Esophagus squamous epithelium (tissue), 5 donors: Measurements from ENCODE around the gene VAMP2. TPM values are rescaled to one million over a fixed set of nuclear protein-coding genes. Genes with fewer than 3 reads are reported as not detected.
A peak's percentile ranks its signal among the peaks of the same experiment; 100 is the strongest.

ENCODE experiments used
- DNase-seq: peaks from one replicate; lab custom pipeline; 2025; lab: John Stamatoyannopoulos, UW
- H3K27ac ChIP-seq, 4 donors: fragments of 200-600 bp; sonication (generic); one replicate each; pipeline ENCODE4 v1.5.1; 2016 to 2019; ENCODE audit warnings: mild to moderate bottlenecking in 1 of 4
- H3K27me3 ChIP-seq, 4 donors: fragments of 200-600 bp; sonication (generic); 1 replicate in 3 of 4; 2 replicates in 1 of 4; pipeline versions ENCODE4 v1.5.1 to v1.6.0; 2017 to 2021; ENCODE audit warnings: antibody characterized with exemption in 1 of 4
- H3K36me3 ChIP-seq, 3 donors: fragments of 200-600 bp; sonication (generic); one replicate each; pipeline ENCODE4 v1.5.1; 2016 to 2019
- H3K4me1 ChIP-seq, 3 donors: fragments of 200-600 bp; sonication (generic); one replicate each; pipeline ENCODE4 v1.5.1; 2017 to 2019
- H3K4me3 ChIP-seq, 4 donors: fragments of 200-600 bp; sonication (generic); 1 replicate in 3 of 4; 2 replicates in 1 of 4; pipeline ENCODE4 v1.5.1; 2016 to 2019; ENCODE audit warnings: mild to moderate bottlenecking in 2 of 4, moderate library complexity in 1 of 4
- H3K9me3 ChIP-seq, 3 donors: fragments of 200-600 bp; sonication (generic); one replicate each; pipeline ENCODE4 v1.5.1; 2016 to 2019
- CTCF ChIP-seq, 6 experiments: fragments of 450-650 bp in 4 of 6; fragments of 200-600 bp in 2 of 6; sonication (generic) in 2 of 6; IDR thresholded peaks; one replicate each; pipeline ENCODE4 v1.5.1; 2016 to 2019; ENCODE audit warnings: antibody characterized with exemption in 6 of 6, mild to moderate bottlenecking in 4 of 6, moderate library complexity in 4 of 6
- POLR2A ChIP-seq, 4 donors: fragments of 450-650 bp; IDR thresholded peaks; one replicate each; pipeline ENCODE4 v1.6.1; 2017; ENCODE audit warnings: antibody characterized with exemption in 4 of 4, mild to moderate bottlenecking in 4 of 4, moderate library complexity in 3 of 4
- WGBS, 2 donors: methylation state at CpG; one replicate each; pipeline ENCODE4 v1.1.5; 2018; 5-methylcytosine and 5-hydroxymethylcytosine counted together
- intact Hi-C: fragments of 100-400 bp; cut with DNase I; formaldehyde crosslinking; loops from one replicate; pipeline ENCODE4 v1.15.0; 2022
- total RNA-seq, 4 donors: library from RNA; depleted of rRNA; stranded (reverse); fragments of >200 nt; gene quantifications; one replicate each; pipeline ENCODE4 v1.1.0, GENCODE V29; 2016
- donor health status: DM: yes; HTN: yes; CAD: no.

Gene VAMP2
- total RNA-seq, 4 donors from 2014 or later, result 6.2 to 20.4 (median 12.0) TPM

GRCh38 chr17:8159032-8159400 lies 3.7 kb downstream of the VAMP2 start:
- 56 to 59% methylated on average over 3 of the region's 3 CpGs for WGBS, 2 donors
- Histone ChIP-seq H3K4me1 (peaks cover 33 to 76% (median 43%) of the 10 kb centered on the region in 3 donors), H3K27me3 (no peaks in the 10 kb centered on the region), H3K27ac (peak overlapping the region; percentile 14 to 100 (median 98)), H3K4me3 (no peak overlapping the region), H3K9me3 (no peaks in the 10 kb centered on the region), H3K36me3 (peaks cover 0 to 27% (median 7%) of the 10 kb centered on the region in 3 donors)
- no peak for DNase-seq
- intact Hi-C loops, result no loop called here
- TF ChIP-seq CTCF (IDR thresholded peaks at IDR 0.05) (no peak), POLR2A (IDR thresholded peaks at IDR 0.05) (no peak)

DNA sequence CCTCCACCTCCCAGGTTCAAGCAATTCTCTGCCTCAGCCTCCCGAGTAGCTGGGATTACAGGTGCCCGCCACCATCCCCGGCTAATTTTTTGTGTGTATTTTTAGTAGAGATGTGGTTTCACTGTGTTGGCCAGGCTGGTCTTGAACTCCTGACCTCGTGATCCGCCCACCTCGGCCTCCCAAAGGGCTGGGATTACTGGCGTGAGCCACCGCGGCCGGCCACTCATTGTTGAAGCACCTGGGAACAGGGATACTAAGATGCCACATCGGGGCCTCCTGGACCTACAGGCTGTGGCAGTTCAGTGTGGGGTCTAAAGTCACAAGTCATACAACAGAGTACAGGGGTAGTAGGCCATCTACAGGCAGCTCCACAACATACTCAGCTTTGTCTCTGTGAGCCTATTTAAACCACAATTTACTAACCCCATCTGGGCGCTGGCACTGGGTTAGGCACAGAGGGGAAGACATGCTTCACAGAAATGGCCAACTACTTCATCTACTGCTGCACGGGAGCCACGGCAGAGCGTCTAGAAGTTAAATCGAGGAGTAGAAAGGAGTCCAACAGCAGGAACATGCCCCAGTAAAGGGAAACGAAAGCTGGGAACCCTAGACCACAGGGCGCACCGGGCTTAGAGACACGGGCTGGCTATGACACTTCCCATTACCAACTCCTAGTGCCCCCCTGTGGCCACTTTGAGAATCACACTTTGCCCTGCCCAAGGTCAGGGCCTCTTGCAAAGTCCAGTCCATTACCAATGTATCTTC lies 4.3 kb downstream of the VAMP2 start:
- TF ChIP-seq POLR2A (IDR thresholded peaks at IDR 0.05) (peak in 1 of 4 donors; percentile 27), CTCF (IDR thresholded peaks at IDR 0.05) (peak; percentile 83 to 98 (median 94))
- peaks cover under 1 to 27% (median 7%) of the 10 kb centered on the region in 3 donors for H3K36me3 ChIP-seq
- 2 to 26% methylated on average over 7 to 10 of the region's 20 CpGs for WGBS, 2 donors
- peak; percentile 71 for DNase-seq
- intact Hi-C loops, result no loop called here
- H3K27ac ChIP-seq, result peak overlapping the region; percentile 65 to 100 (median 98)
- H3K27me3 ChIP-seq, result no peaks in the 10 kb centered on the region
- peaks cover 30 to 76% (median 43%) of the 10 kb centered on the region in 3 donors for H3K4me1 ChIP-seq
- no peaks in the 10 kb centered on the region for H3K9me3 ChIP-seq
- peak overlapping the region in 1 of 4 donors; percentile 45 for H3K4me3 ChIP-seq

DNA sequence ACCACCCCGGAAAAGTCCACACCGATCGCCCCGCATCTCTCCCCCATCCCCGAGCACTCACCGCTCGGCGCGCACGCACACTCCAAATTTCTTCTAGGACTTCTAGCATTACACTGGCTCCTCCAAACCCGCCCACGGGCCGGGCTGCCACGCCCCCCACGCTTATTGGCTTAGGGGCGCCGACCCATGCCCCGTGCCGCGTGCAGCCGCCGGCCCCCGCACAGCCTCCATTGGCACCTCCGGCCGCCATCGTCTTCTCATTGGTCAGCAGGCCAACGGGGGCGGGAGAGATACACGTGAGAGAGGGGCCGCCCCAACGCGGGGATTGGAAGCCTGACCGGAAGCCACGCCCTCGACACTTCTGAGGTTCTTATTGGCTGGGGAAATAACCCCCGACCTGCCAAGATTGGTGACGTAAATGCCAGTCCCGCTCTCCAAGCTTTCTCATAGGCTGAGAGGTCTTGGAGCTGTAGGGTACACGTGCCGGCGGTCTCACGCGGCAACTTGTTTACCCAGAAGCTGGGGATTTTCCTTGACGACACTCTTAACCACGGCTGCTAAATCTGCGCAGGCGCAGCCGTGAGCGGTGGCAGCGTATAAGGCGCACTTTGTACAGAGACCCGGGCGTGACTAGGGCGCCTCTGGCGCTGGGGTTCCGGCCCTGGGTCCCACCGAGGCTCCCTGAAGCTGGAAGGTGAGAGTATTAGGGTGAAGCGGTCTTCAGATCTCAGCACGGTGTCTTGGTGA lies 6.3 kb downstream of the VAMP2 start:
- H3K4me1 ChIP-seq, result peaks cover 29 to 82% (median 42%) of the 10 kb centered on the region in 3 donors

DNA sequence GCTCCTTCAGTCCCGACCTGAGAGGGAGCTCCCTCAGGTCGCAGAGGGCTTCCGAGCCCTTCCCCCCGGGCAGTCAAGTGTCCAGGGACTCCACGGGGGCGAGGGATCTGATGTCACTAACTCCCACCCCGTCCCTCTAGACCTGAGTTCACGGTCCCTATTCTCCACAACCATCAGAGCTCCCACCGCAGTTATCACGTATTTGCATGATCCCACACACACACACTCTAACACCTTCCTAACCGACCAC lies 6.8 kb downstream of the VAMP2 start:
- H3K27ac ChIP-seq, result peak overlapping the region; percentile 99 to 100 (median 100)

More for the DNA sequence above, 6.3 kb downstream of the VAMP2 start:
- no peaks in the 10 kb centered on the region for H3K9me3 ChIP-seq
- TF ChIP-seq CTCF (IDR thresholded peaks at IDR 0.05) (peak in 4 of 6 experiments; percentile 15 to 21 (median 16)), POLR2A (IDR thresholded peaks at IDR 0.05) (peak in 3 of 4 donors; percentile 97 to 100 (median 100))
- no peaks in the 10 kb centered on the region for H3K27me3 ChIP-seq
- 0% methylated on average over 15 to 24 of the region's 59 CpGs for WGBS, 2 donors
- intact Hi-C loops, result no loop called here
- H3K4me3 ChIP-seq, result peak overlapping the region; percentile 66 to 94 (median 82)
- peak; percentile 100 for DNase-seq
- H3K36me3 ChIP-seq, result peaks cover 5 to 33% (median 7%) of the 10 kb centered on the region in 3 donors
- peak overlapping the region; percentile 99 to 100 (median 100) for H3K27ac ChIP-seq

More for the DNA sequence above, 6.8 kb downstream of the VAMP2 start:
- Histone ChIP-seq H3K27me3 (no peaks in the 10 kb centered on the region), H3K4me3 (peak overlapping the region; percentile 66 to 94 (median 82)), H3K36me3 (peaks cover 4 to 29% (median 5%) of the 10 kb centered on the region in 3 donors), H3K4me1 (peaks cover 24 to 82% (median 42%) of the 10 kb centered on the region in 3 donors), H3K9me3 (no peaks in the 10 kb centered on the region)
- intact Hi-C loops, result no loop called here
- TF ChIP-seq CTCF (IDR thresholded peaks at IDR 0.05), result no peak
- TF ChIP-seq POLR2A (IDR thresholded peaks at IDR 0.05), result peak in 1 of 4 donors; percentile 58
- DNase-seq, result no peak
- WGBS, 2 donors, result 0 to 1% methylated on average over 7 to 11 of the region's 11 CpGs
